GM12878 (cell line): ENCODE results near the gene LGALS9B. TPM values are rescaled to one million over a fixed set of nuclear protein-coding genes. Genes with fewer than 3 reads are reported as not detected.
"Not testable (repeated sequence)": the region's sequence is repeated elsewhere in the genome, so short reads cannot be mapped to it uniquely, and the experiment has no call there.

Source experiments
- ATAC-seq: fragments of 200-7000 bp; cut with Tn5 transposase; 3 replicates; pipeline ENCODE4 v1.9.1; 2020; ENCODE audit warnings: mild to moderate bottlenecking, moderate library complexity
- BruUV-seq: library from RNA; stranded (reverse); fragments of 400-500 nt; replicated peaks from 2 replicates; lab custom pipeline; 2021; lab: Mats Ljungman, UMichigan
- CTCF ChIA-PET: fragments of 300-600 bp; sonication (Branson Sonifier 250); formaldehyde crosslinking; extraction: SDS; loops from one replicate; lab custom pipeline; 2021; ENCODE audit warnings: inconsistent platforms; lab: Yijun Ruan, JAX
- POLR2A ChIA-PET: fragments of 350-600 bp; formaldehyde crosslinking; extraction: SDS; loops from one replicate; lab custom pipeline; 2021; ENCODE audit warnings: inconsistent platforms; lab: Charles Lee
- RAD21 ChIA-PET: fragments of 300-600 bp; sonication (Branson Sonifier 250); formaldehyde crosslinking; loops from one replicate; lab custom pipeline; 2023; ENCODE audit warnings: antibody characterized with exemption; ENCODE audit not compliant: unreplicated experiment; lab: Charles Lee
- SMC1A ChIA-PET: fragments of 300-600 bp; sonication (Branson Sonifier 250); formaldehyde crosslinking; loops from one replicate; lab custom pipeline; 2023; ENCODE audit not compliant: unreplicated experiment, uncharacterized antibody; lab: Charles Lee
- DNase-seq: peaks from one replicate; pipeline ENCODE4 v3.0.0-alpha.2; 2011; ENCODE audit warnings: low read depth, low spot score
- FAIRE-seq: peaks from 3 replicates; lab custom pipeline; 2011; peaks lifted over from hg19 to GRCh38; lab: Jason Lieb, UNC
- H2AFZ ChIP-seq: 2 replicates; pipeline ENCODE4 v1.6.0; 2011; ENCODE audit warnings: low read depth, low read length, control low read depth; ENCODE audit not compliant: control insufficient read depth
- H3K27ac ChIP-seq: 2 replicates; pipeline ENCODE4 v1.5.1; 2011; ENCODE audit warnings: control low read depth; ENCODE audit not compliant: control insufficient read depth, insufficient read depth
- H3K27me3 ChIP-seq, 2 experiments: replicated peaks in 1 of 2; 2 replicates each; pipeline versions ENCODE4 v1.6.0 to v1.6.1; 2011; ENCODE audit warnings: low read length in 1 of 2; ENCODE audit not compliant: control insufficient read depth in 2 of 2, insufficient read depth in 2 of 2
- H3K36me3 ChIP-seq, 2 experiments: 2 replicates each; pipeline ENCODE4 v1.5.1; 2011; ENCODE audit warnings: low read length in 1 of 2; ENCODE audit not compliant: control insufficient read depth in 2 of 2, insufficient read depth in 2 of 2
- H3K4me1 ChIP-seq: 2 replicates; pipeline ENCODE4 v1.6.1; 2011; ENCODE audit warnings: mild to moderate bottlenecking, low read length, moderate library complexity, mixed read lengths; ENCODE audit not compliant: control insufficient read depth, insufficient read depth
- H3K4me2 ChIP-seq: 2 replicates; pipeline ENCODE4 v1.6.0; 2011; ENCODE audit warnings: control low read depth; ENCODE audit not compliant: control insufficient read depth, insufficient read depth
- H3K4me3 ChIP-seq: fragments of 200-600 bp; sonication (generic); 2 replicates; pipeline ENCODE4 v1.5.1; 2016
- H3K79me2 ChIP-seq: 2 replicates; pipeline ENCODE4 v1.6.0; 2011; ENCODE audit warnings: low read length; ENCODE audit not compliant: control insufficient read depth, insufficient read depth
- H3K9ac ChIP-seq: 2 replicates; pipeline ENCODE4 v1.8.0; 2011; ENCODE audit warnings: low read length, control low read depth, mixed read lengths; ENCODE audit not compliant: control insufficient read depth, insufficient read depth
- H3K9me3 ChIP-seq: replicated peaks from 3 replicates; pipeline ENCODE4 v1.5.1; 2011; ENCODE audit warnings: mild to moderate bottlenecking, low read length; ENCODE audit not compliant: control insufficient read depth, insufficient read depth
- H4K20me1 ChIP-seq: 2 replicates; pipeline ENCODE4 v1.6.0; 2011; ENCODE audit not compliant: control insufficient read depth, insufficient read depth
- BCL3 ChIP-seq: IDR thresholded peaks from 2 replicates; pipeline ENCODE4 v1.6.1; 2011; ENCODE audit warnings: borderline replicate concordance, low read depth, mild to moderate bottlenecking, moderate library complexity, low read length; ENCODE audit not compliant: insufficient read depth, poor library complexity, severe bottlenecking
- WGBS: methylation state at CpG from one replicate; pipeline ENCODE4 v1.1.6; 2016; ENCODE audit warnings: low lambda C conversion rate; ENCODE audit not compliant: insufficient replicate concordance, insufficient coverage; ENCODE audit errors: missing lambda C conversion rate; 5-methylcytosine and 5-hydroxymethylcytosine counted together
- in situ Hi-C: fragments of 300-500 bp; cut with MboI; formaldehyde crosslinking; loops from 9 replicates; pipeline ENCODE4 v1.14.3; 2018; ENCODE audit warnings: mixed read lengths
- intact Hi-C: fragments of 100-400 bp; cut with micrococcal nuclease; formaldehyde crosslinking; loops from one replicate; pipeline ENCODE4 v1.14.2; 2022; ENCODE audit not compliant: unreplicated experiment
- polyA plus RNA-seq, 11 experiments: library from polyadenylated mRNA; depleted of rRNA in 4 of 11; unstranded in 6 of 11; stranded (reverse) in 5 of 11; fragments of >200 nt; fragmentation: Nextera tagmentation in 4 of 11; fragmentation: Illumina TruSeq in 1 of 11; extraction: Ambion mirVana in 4 of 11; extraction: Trizol in 1 of 11; gene quantifications; 1 replicate in 1 of 11; 2 replicates in 10 of 11; pipeline versions ENCODE4 v1.2.1 to v1.2.3, GENCODE V29; 2011 to 2016; ENCODE audit warnings: inconsistent platforms in 2 of 11, missing spikeins in 2 of 11, low read depth in 1 of 11
- total RNA-seq, 4 experiments: library from RNA; depleted of rRNA in 3 of 4; stranded (reverse); fragments of >200 nt in 3 of 4; fragmentation: Illumina TruSeq in 1 of 4; extraction: Trizol in 1 of 4; gene quantifications; 2 replicates each; pipeline versions ENCODE4 v1.2.1 to v1.2.3, GENCODE V29; 2013 to 2021

Gene LGALS9B
- total and polyA plus RNA-seq, 10 of the 15 experiments (the other 5 are each of a cell fraction or from before 2014, with no cell fraction given), result 0.09 to 1.4 (median 0.48) TPM; not detected in 2

- ATAC-seq, in situ Hi-C loops, H4K20me1 ChIP-seq, CTCF ChIA-PET, H3K9ac ChIP-seq, H3K27ac ChIP-seq, RAD21 ChIA-PET, intact Hi-C loops, H3K4me1 ChIP-seq, H3K4me3 ChIP-seq, H2AFZ ChIP-seq, H3K27me3 ChIP-seq, H3K9me3 ChIP-seq, H3K79me2 ChIP-seq, SMC1A ChIA-PET, FAIRE-seq, H3K36me3 ChIP-seq, POLR2A ChIA-PET, BruUV-seq, DNase-seq, H3K4me2 ChIP-seq: not testable (repeated sequence)
- 18% methylated on average over 6 of the region's 6 CpGs for WGBS
Observed at GRCh38 chr17:20484930-20485329, 17.6 kb upstream of the LGALS9B start.

GRCh38 chr17:20479889-20480591 lies 12.7 kb upstream of the LGALS9B start:
- FAIRE-seq, BruUV-seq, intact Hi-C loops: not testable (repeated sequence)

GRCh38 chr17:20477398-20478071 lies 10.2 kb upstream of the LGALS9B start:
- H3K27ac ChIP-seq, H3K36me3 ChIP-seq, H3K27me3 ChIP-seq, RAD21 ChIA-PET, H3K9ac ChIP-seq, ATAC-seq, H4K20me1 ChIP-seq, BruUV-seq, H3K4me2 ChIP-seq, H3K4me1 ChIP-seq, DNase-seq, CTCF ChIA-PET, POLR2A ChIA-PET, H3K9me3 ChIP-seq, H3K4me3 ChIP-seq, in situ Hi-C loops, intact Hi-C loops, SMC1A ChIA-PET, H3K79me2 ChIP-seq, H2AFZ ChIP-seq: not testable (repeated sequence)
- WGBS, result 0% methylated on average over 1 of the region's 4 CpGs
- peak; percentile 64 for FAIRE-seq

More at GRCh38 chr17:20479889-20480591, 12.7 kb upstream of the LGALS9B start:
- in situ Hi-C loops, H3K9me3 ChIP-seq, H3K4me2 ChIP-seq, H4K20me1 ChIP-seq, H3K4me3 ChIP-seq, CTCF ChIA-PET, H3K9ac ChIP-seq, H3K27ac ChIP-seq, ATAC-seq, RAD21 ChIA-PET, DNase-seq, SMC1A ChIA-PET, H3K36me3 ChIP-seq, POLR2A ChIA-PET, H2AFZ ChIP-seq, H3K27me3 ChIP-seq, H3K79me2 ChIP-seq, H3K4me1 ChIP-seq: not testable (repeated sequence)
- peak; percentile 17 for TF ChIP-seq BCL3
- WGBS, result 49% methylated on average over 6 of the region's 8 CpGs
